HCT116 (cell line): ENCODE results near the gene ARHGDIA. TPM values are rescaled to one million over a fixed set of nuclear protein-coding genes. Genes with fewer than 3 reads are reported as not detected.

Source experiments
- ATAC-seq: fragments of 200-7000 bp; cut with Tn5 transposase; 2 replicates; pipeline ENCODE4 v1.9.1; 2020; ENCODE audit warnings: mild to moderate bottlenecking, moderate library complexity
- BruUV-seq: library from RNA; stranded (reverse); fragments of 400-500 nt; replicated peaks from 2 replicates; lab custom pipeline; 2021; lab: Mats Ljungman, UMichigan
- CTCF ChIA-PET: fragments of 300-600 bp; sonication (Branson Sonifier 250); formaldehyde crosslinking; loops from one replicate; lab custom pipeline; 2021; ENCODE audit warnings: antibody characterized with exemption; lab: Charles Lee
- POLR2A ChIA-PET: fragments of 300-600, 350-600 bp; sonication (Branson Sonifier 250); formaldehyde crosslinking; loops from one replicate; lab custom pipeline; 2021; ENCODE audit warnings: antibody characterized with exemption; lab: Charles Lee
- RAD21 ChIA-PET, 2 experiments: fragments of 300-600 bp; sonication (Branson Sonifier 250); formaldehyde crosslinking; loops; one replicate each; lab custom pipeline; 2023; ENCODE audit warnings: low total read pairs in 2 of 2; ENCODE audit not compliant: uncharacterized antibody in 2 of 2, unreplicated experiment in 2 of 2, low non-redundant PET in 1 of 2; lab: Charles Lee
- DNase-seq: peaks from one replicate; pipeline ENCODE4 v3.0.0-alpha.2; 2010; ENCODE audit warnings: low read depth, low spot score
- H2AFZ ChIP-seq: fragments of 200-600 bp; shearing (Covaris generic), sonication (generic); 2 replicates; pipeline ENCODE4 v1.6.1; 2017; ENCODE audit warnings: low read depth, mixed run types, mixed read lengths, antibody characterized with exemption, low read length; ENCODE audit not compliant: poor library complexity, severe bottlenecking
- H3K27ac ChIP-seq: 2 replicates; pipeline ENCODE4 v1.5.1; 2012; ENCODE audit warnings: low read depth, low read length
- H3K27me3 ChIP-seq: fragments of 200-600 bp; sonication (generic); 2 replicates; pipeline ENCODE4 v1.6.1; 2016; ENCODE audit warnings: mixed run types, low read length, mixed read lengths; ENCODE audit not compliant: insufficient read depth
- H3K36me3 ChIP-seq, 2 experiments: fragments of 200-500 bp in 1 of 2; fragments of 200-600 bp in 1 of 2; sonication (Bioruptor generic) in 1 of 2; sonication (generic) in 1 of 2; 2 replicates each; pipeline versions ENCODE4 v1.5.1 to v1.6.1; 2014 to 2016; ENCODE audit warnings: low read length in 2 of 2, inconsistent platforms in 1 of 2, mixed read lengths in 1 of 2, mixed run types in 1 of 2; ENCODE audit not compliant: insufficient read depth in 2 of 2, control insufficient read depth in 1 of 2
- H3K4me1 ChIP-seq, 2 experiments: fragments of 200-600 bp in 1 of 2; sonication (generic) in 1 of 2; 2 replicates each; pipeline versions ENCODE4 v1.5.1 to v1.6.1; 2012 to 2017; ENCODE audit warnings: low read length in 2 of 2, inconsistent platforms in 1 of 2, mild to moderate bottlenecking in 1 of 2, mixed read lengths in 1 of 2, mixed run types in 1 of 2, moderate library complexity in 1 of 2; ENCODE audit not compliant: insufficient read depth in 2 of 2, control insufficient read depth in 1 of 2
- H3K4me2 ChIP-seq: fragments of 200-600 bp; sonication (generic); 2 replicates; pipeline ENCODE4 v1.6.1; 2017; ENCODE audit warnings: mixed run types, low read length, mixed read lengths
- H3K4me3 ChIP-seq, 2 experiments: fragments of 200-600 bp in 1 of 2; sonication (generic) in 1 of 2; replicated peaks in 1 of 2; 2 replicates each; pipeline ENCODE4 v1.5.1; 2011 to 2016; ENCODE audit warnings: low read length in 2 of 2, control low read depth in 1 of 2, low read depth in 1 of 2, mild to moderate bottlenecking in 1 of 2, mixed read lengths in 1 of 2, mixed run types in 1 of 2
- H3K79me2 ChIP-seq: fragments of 200-600 bp; sonication (generic); 2 replicates; pipeline ENCODE4 v1.6.1; 2017; ENCODE audit warnings: mild to moderate bottlenecking, mixed run types, low read length, moderate library complexity, mixed read lengths; ENCODE audit not compliant: insufficient read depth
- H3K9ac ChIP-seq: fragments of 200-600 bp; sonication (generic); 2 replicates; pipeline ENCODE4 v1.6.1; 2016; ENCODE audit warnings: low read length, mixed read lengths
- H3K9me2 ChIP-seq: fragments of 200-600 bp; sonication (generic), shearing (Covaris generic); 2 replicates; pipeline ENCODE4 v1.6.1; 2017; ENCODE audit warnings: mixed run types, mild to moderate bottlenecking, moderate library complexity; ENCODE audit not compliant: insufficient read depth
- H3K9me3 ChIP-seq, 2 experiments: fragments of 200-500 bp in 1 of 2; fragments of 200-600 bp in 1 of 2; sonication (Bioruptor generic) in 1 of 2; sonication (generic) in 1 of 2; 2 replicates each; pipeline ENCODE4 v1.6.1; 2014 to 2017; ENCODE audit warnings: low read length in 2 of 2, mixed read lengths in 2 of 2, inconsistent platforms in 1 of 2, low read depth in 1 of 2, mild to moderate bottlenecking in 1 of 2, mixed run types in 1 of 2, moderate library complexity in 1 of 2; ENCODE audit not compliant: control insufficient read depth in 1 of 2, insufficient read depth in 1 of 2
- H4K20me1 ChIP-seq: fragments of 200-600 bp; sonication (generic), shearing (Covaris generic); 2 replicates; pipeline ENCODE4 v1.6.1; 2017; ENCODE audit warnings: mixed run types, mild to moderate bottlenecking, moderate library complexity; ENCODE audit not compliant: insufficient read depth
- ATF3 ChIP-seq: IDR thresholded peaks from 2 replicates; pipeline ENCODE4 v1.6.1; 2012
- CBX3 ChIP-seq: IDR thresholded peaks from 2 replicates; pipeline ENCODE4 v1.6.1; 2012; ENCODE audit warnings: low read depth
- CTCF ChIP-seq, 3 experiments: fragments of 200-600 bp in 1 of 3; sonication (generic) in 1 of 3; IDR thresholded peaks in 2 of 3; conservative IDR thresholded peaks in 1 of 3; 2 replicates each; pipeline ENCODE4 v1.5.1; 2012 to 2017; ENCODE audit warnings: low read depth in 2 of 3, low read length in 2 of 3, antibody characterized with exemption in 1 of 3, borderline replicate concordance in 1 of 3, control low read depth in 1 of 3, mild to moderate bottlenecking in 1 of 3, mixed read lengths in 1 of 3, mixed run types in 1 of 3, moderate library complexity in 1 of 3; ENCODE audit not compliant: insufficient read depth in 1 of 3
- ELF1 ChIP-seq: IDR thresholded peaks from 2 replicates; pipeline ENCODE4 v1.6.1; 2012; ENCODE audit warnings: low read depth, borderline replicate concordance
- EZH2 ChIP-seq: fragments of 200-600 bp; sonication (generic); IDR thresholded peaks from 2 replicates; pipeline ENCODE4 v1.6.1; 2017; ENCODE audit warnings: antibody characterized with exemption, mixed run types
- EZH2phosphoT487 ChIP-seq: fragments of 200-600 bp; IDR thresholded peaks from 2 replicates; pipeline ENCODE4 v1.6.1; 2018; ENCODE audit warnings: antibody characterized with exemption, borderline replicate concordance
- FOSL1 ChIP-seq: IDR thresholded peaks from 2 replicates; pipeline ENCODE4 v1.6.1; 2012; ENCODE audit warnings: low read depth
- JUND ChIP-seq: IDR thresholded peaks from 2 replicates; pipeline ENCODE4 v1.6.1; 2012
- MAX ChIP-seq: IDR thresholded peaks from 2 replicates; pipeline ENCODE4 v1.6.1; 2012
- POLR2A ChIP-seq: IDR thresholded peaks from 2 replicates; pipeline ENCODE4 v1.7.0; 2011; ENCODE audit warnings: borderline replicate concordance; ENCODE audit not compliant: insufficient read depth, insufficient read length; ENCODE audit errors: extremely low read depth
- POLR2AphosphoS5 ChIP-seq: IDR thresholded peaks from 2 replicates; pipeline ENCODE4 v1.6.1; 2011; ENCODE audit warnings: mild to moderate bottlenecking, low read depth, low read length, moderate library complexity
- RAD21 ChIP-seq: IDR thresholded peaks from 2 replicates; pipeline ENCODE4 v1.6.1; 2012; ENCODE audit warnings: low read depth, mild to moderate bottlenecking
- SIN3A ChIP-seq: IDR thresholded peaks from 2 replicates; pipeline ENCODE4 v1.6.1; 2012; ENCODE audit warnings: low read depth
- SP1 ChIP-seq: IDR thresholded peaks from 2 replicates; pipeline ENCODE4 v1.6.1; 2012; ENCODE audit warnings: low read depth
- SRF ChIP-seq: IDR thresholded peaks from 2 replicates; pipeline ENCODE4 v1.6.1; 2012; ENCODE audit warnings: low read depth
- YY1 ChIP-seq: IDR thresholded peaks from 2 replicates; pipeline ENCODE4 v1.6.1; 2011; ENCODE audit warnings: low read length, low read depth, moderate library complexity, mild to moderate bottlenecking; ENCODE audit not compliant: insufficient replicate concordance; ENCODE audit errors: extremely low read depth
- ZBTB33 ChIP-seq: IDR thresholded peaks from 2 replicates; pipeline ENCODE4 v1.6.1; 2011; ENCODE audit warnings: mild to moderate bottlenecking, low read length, moderate library complexity; ENCODE audit not compliant: insufficient replicate concordance; ENCODE audit errors: extremely low read depth
- ZFX ChIP-seq: fragments of 450-650 bp; IDR thresholded peaks from 2 replicates; pipeline ENCODE4 v1.6.1; 2017
- intact Hi-C: fragments of 100-400 bp; cut with micrococcal nuclease; formaldehyde crosslinking; loops from 2 replicates; pipeline ENCODE4 v1.10.0; 2022
- total RNA-seq: library from RNA; stranded (reverse); gene quantifications from one replicate; pipeline ENCODE4 v1.2.1, GENCODE V29; 2021; ENCODE audit not compliant: unreplicated experiment

Gene ARHGDIA
- total RNA-seq, 1 experiment from 2014 or later, result 554 TPM

GRCh38 chr17:81877569-81877968 is 6.4 kb upstream of the ARHGDIA start (continued):
- TF ChIP-seq ZBTB33, result no peak
- TF ChIP-seq JUND, result no peak
- TF ChIP-seq ELF1, result no peak
- no peak for TF ChIP-seq MAX
- TF ChIP-seq POLR2AphosphoS5, result no peak

- DNase-seq (peak; percentile 80), ATAC-seq (peak; percentile 0)
- TF ChIP-seq FOSL1 (no peak), SP1 (no peak), CTCF (IDR thresholded peaks at IDR 0.05 in 2 of 3, conservative IDR thresholded peaks at IDR 0.05 in 1 of 3; ENCODE audit: borderline replicate concordance in 1 of 3, insufficient read depth in 1 of 3, low read depth in 2 of 3, low read length in 2 of 3) (no peak; a peak in 1 of 6 replicates), POLR2AphosphoS5 (peak; percentile 61; the same call in 1 of the 2 replicates), ZFX (peak; percentile 99), YY1 (peak; percentile 95), ELF1 (no peak), ATF3 (no peak), EZH2phosphoT487 (no peak), JUND (no peak), RAD21 (no peak), POLR2A (no peak), SRF (no peak), CBX3 (no peak), SIN3A (no peak), EZH2 (no peak)
- POLR2A ChIA-PET, result interaction anchor here (1.0 to 1.2 kb wide), 3 partner anchors 11 to 146 kb away, joined by 3 to 6 read pairs (median 3); partner anchors contain the start of genes ANAPC11 and P4HB
- no peaks in the 10 kb centered on the region for H4K20me1 ChIP-seq
- H3K36me3 ChIP-seq, result peaks cover 2 to 11% of the 10 kb centered on the region in 2 experiments; a peak in 2 of 4 replicates
- peak overlapping the region; percentile 71 to 87 for H3K4me3 ChIP-seq
- no peak overlapping the region for H2AFZ ChIP-seq
- CTCF ChIA-PET, result interaction anchor here (0.7 to 2.7 kb wide), 3 partner anchors 21 to 150 kb away, joined by 3 to 27 read pairs (median 3); partner anchors contain the start of genes CENPX and LRRC45
- H3K79me2 ChIP-seq, result peaks cover 38% of the 10 kb centered on the region
- TSS peak; percentile 55 for BruUV-seq
- peak overlapping the region; percentile 93 for H3K4me2 ChIP-seq
- H3K27me3 ChIP-seq, result no peaks in the 10 kb centered on the region
- H3K9me2 ChIP-seq, result no peaks in the 10 kb centered on the region
- no peaks in the 10 kb centered on the region for H3K9me3 ChIP-seq
- intact Hi-C loops, result loop anchor here (5.0 kb wide), 1 partner anchor 56 kb away; the partner anchor contains the start of gene MAFG
- H3K9ac ChIP-seq, result peak overlapping the region; percentile 99
- H3K4me1 ChIP-seq, result peaks cover 32 to 67% of the 10 kb centered on the region in 2 experiments
- peak overlapping the region; percentile 99 for H3K27ac ChIP-seq
- RAD21 ChIA-PET, result no interaction called here
Observed at GRCh38 chr17:81871387-81872230, 472 bp upstream of the ARHGDIA start.
